ENCODE measurements around the gene MAL.
"Not testable (repeated sequence)": the region's sequence is repeated elsewhere in the genome, so short reads cannot be mapped to it uniquely, and the experiment has no call there.

Gene MAL

GRCh38 chr2:95032868-95033603, 7.5 kb downstream of the MAL start:
- DNase-seq (ENCODE audit: low read depth) = no peak

- DNase-seq (ENCODE audit: low read depth) = no peak
These were observed 8.7 kb downstream of the MAL start for GRCh38 chr2:95034221-95034620.

- no peak for DNase-seq (ENCODE audit: low read depth)
These were observed 9.3 kb downstream of the MAL start for GRCh38 chr2:95034818-95035217.

GRCh38 chr2:95036596-95037383, 11.3 kb downstream of the MAL start:
- DNase-seq (ENCODE audit: low read depth) = no peak

GRCh38 chr2:95037384-95037839, 11.9 kb downstream of the MAL start:
- no peak for DNase-seq (ENCODE audit: low read depth)

- DNase-seq (ENCODE audit: low read depth) = not testable (repeated sequence)
These were observed 12.5 kb downstream of the MAL start for GRCh38 chr2:95037841-95038585.

- no peak for DNase-seq (ENCODE audit: low read depth)
These were observed 13.3 kb downstream of the MAL start for GRCh38 chr2:95038635-95039298.

- DNase-seq (ENCODE audit: low read depth) = no peak
These were observed 13.9 kb downstream of the MAL start for GRCh38 chr2:95039363-95039762.

GRCh38 chr2:95039978-95040377, 14.5 kb downstream of the MAL start:
- DNase-seq (ENCODE audit: low read depth) = no peak

GRCh38 chr2:95040426-95040825, 14.9 kb downstream of the MAL start:
- DNase-seq (ENCODE audit: low read depth) = no peak

- DNase-seq (ENCODE audit: low read depth) = no peak
These were observed 15.7 kb downstream of the MAL start for GRCh38 chr2:95041060-95041823.

GRCh38 chr2:95041824-95042442, 16.4 kb downstream of the MAL start:
- no peak for DNase-seq (ENCODE audit: low read depth)

GRCh38 chr2:95042472-95043271, 17.2 kb downstream of the MAL start:
- DNase-seq (ENCODE audit: low read depth) = no peak

- no peak for DNase-seq (ENCODE audit: low read depth)
These were observed 18.0 kb downstream of the MAL start for GRCh38 chr2:95043300-95044093.

GRCh38 chr2:95044601-95045000, 19.1 kb downstream of the MAL start:
- no peak for DNase-seq (ENCODE audit: low read depth)

GRCh38 chr2:95046371-95047112, 21.0 kb downstream of the MAL start:
- DNase-seq (ENCODE audit: low read depth) = no peak

- DNase-seq (ENCODE audit: low read depth) = no peak
These were observed 22.4 kb downstream of the MAL start for GRCh38 chr2:95047629-95048510.
